Neural cell (in vitro differentiated cells): Measurements from ENCODE around the gene NR1D1. TPM values are rescaled to one million over a fixed set of nuclear protein-coding genes. Genes with fewer than 3 reads are reported as not detected.

Source experiments
- H2AFZ ChIP-seq: fragments of 200-600, 300-800 bp; sonication (generic), shearing (Covaris generic); 2 replicates; pipeline ENCODE4 v1.6.0; 2014; ENCODE audit warnings: low read depth, mild to moderate bottlenecking, antibody characterized with exemption, low read length, moderate library complexity
- H3F3A ChIP-seq: fragments of 200-600 bp; shearing (Covaris generic); 2 replicates; pipeline ENCODE4 v1.6.1; 2016; ENCODE audit warnings: mild to moderate bottlenecking, moderate library complexity, mixed read lengths, antibody characterized with exemption, low read length; ENCODE audit not compliant: insufficient read depth, poor library complexity, severe bottlenecking
- H3K27ac ChIP-seq: fragments of 200-600, 300-800 bp; sonication (generic), shearing (Covaris generic); 2 replicates; pipeline ENCODE4 v1.5.1; 2014; ENCODE audit warnings: mild to moderate bottlenecking, low read length, moderate library complexity
- H3K27me3 ChIP-seq: fragments of 300-800, 200-600 bp; sonication (generic), shearing (Covaris generic); 2 replicates; pipeline ENCODE4 v1.6.0; 2014; ENCODE audit warnings: mild to moderate bottlenecking, low read depth, low read length, moderate library complexity; ENCODE audit not compliant: insufficient read depth
- H3K36me3 ChIP-seq: fragments of 300-800, 200-600 bp; sonication (generic), shearing (Covaris generic); 2 replicates; pipeline ENCODE4 v1.5.1; 2014; ENCODE audit warnings: mild to moderate bottlenecking, antibody characterized with exemption, low read length, moderate library complexity; ENCODE audit not compliant: insufficient read depth
- H3K4me2 ChIP-seq: fragments of 300-800, 200-600 bp; sonication (generic), shearing (Covaris generic); 2 replicates; pipeline ENCODE4 v1.6.0; 2014; ENCODE audit warnings: mild to moderate bottlenecking, low read length
- H3K4me3 ChIP-seq: fragments of 300-800, 200-600 bp; sonication (generic), shearing (Covaris generic); 2 replicates; pipeline ENCODE4 v1.5.1; 2014; ENCODE audit warnings: mild to moderate bottlenecking, low read length, moderate library complexity
- H3K79me2 ChIP-seq: fragments of 200-600 bp; shearing (Covaris generic); replicated peaks from 2 replicates; pipeline ENCODE4 v1.6.0; 2014; ENCODE audit warnings: mild to moderate bottlenecking, low read length, moderate library complexity; ENCODE audit not compliant: insufficient read depth
- H3K9ac ChIP-seq: fragments of 300-800, 200-600 bp; sonication (generic), shearing (Covaris generic); 2 replicates; pipeline ENCODE4 v1.6.1; 2016; ENCODE audit warnings: mild to moderate bottlenecking, low read length, mixed read lengths
- H3K9me2 ChIP-seq: fragments of 200-600 bp; shearing (Covaris generic); 2 replicates; pipeline ENCODE4 v1.6.1; 2016; ENCODE audit warnings: mild to moderate bottlenecking, low read length, mixed read lengths; ENCODE audit not compliant: insufficient read depth
- H3K9me3 ChIP-seq: fragments of 200-600, 300-800 bp; sonication (generic), shearing (Covaris generic); 2 replicates; pipeline ENCODE4 v1.6.1; 2016; ENCODE audit warnings: mild to moderate bottlenecking, mixed run types, low read length, moderate library complexity, mixed read lengths
- H4K20me1 ChIP-seq: fragments of 200-600 bp; shearing (Covaris generic); 2 replicates; pipeline ENCODE4 v1.6.1; 2016; ENCODE audit warnings: mild to moderate bottlenecking, mixed run types; ENCODE audit not compliant: insufficient read depth
- EP300 ChIP-seq: fragments of 450-650 bp; conservative IDR thresholded peaks from 2 replicates; pipeline ENCODE4 v1.6.1; 2014; ENCODE audit warnings: antibody characterized with exemption, mild to moderate bottlenecking, moderate library complexity; ENCODE audit not compliant: poor library complexity, severe bottlenecking
- EZH2 ChIP-seq: fragments of 200-600, 300-800 bp; shearing (Covaris generic), sonication (generic); IDR thresholded peaks from 2 replicates; pipeline ENCODE4 v1.6.1; 2014; ENCODE audit warnings: antibody characterized with exemption, low read length, borderline replicate concordance, mild to moderate bottlenecking; ENCODE audit not compliant: insufficient read depth, poor library complexity, severe bottlenecking
- MXI1 ChIP-seq: fragments of 450-650 bp; conservative IDR thresholded peaks from 2 replicates; pipeline ENCODE4 v1.6.1; 2014; ENCODE audit warnings: antibody characterized with exemption, mild to moderate bottlenecking; ENCODE audit not compliant: poor library complexity, severe bottlenecking
- POLR2AphosphoS5 ChIP-seq: IDR thresholded peaks from 2 replicates; pipeline ENCODE4 v1.6.1; 2012
- RAD21 ChIP-seq: fragments of 450-650 bp; conservative IDR thresholded peaks from 2 replicates; pipeline ENCODE4 v1.6.1; 2014; ENCODE audit warnings: antibody characterized with exemption, mild to moderate bottlenecking, moderate library complexity
- SMC3 ChIP-seq: fragments of 450-650 bp; conservative IDR thresholded peaks from 2 replicates; pipeline ENCODE4 v1.6.1; 2014; ENCODE audit warnings: antibody characterized with exemption, mild to moderate bottlenecking, moderate library complexity; ENCODE audit not compliant: poor library complexity
- TAF1 ChIP-seq: IDR thresholded peaks from 2 replicates; pipeline ENCODE4 v1.6.1; 2012; ENCODE audit warnings: low read depth
- polyA plus RNA-seq: library from polyadenylated mRNA; depleted of rRNA; stranded (reverse); fragments of >200 nt; gene quantifications from 2 replicates; pipeline ENCODE4 v1.2.3, GENCODE V29; 2014
- TF ChIP-seq, protein P1 (sequence below): fragments of 450-650 bp; IDR thresholded peaks from 2 replicates; pipeline ENCODE4 v1.5.1; 2014; ENCODE audit warnings: antibody characterized with exemption, mild to moderate bottlenecking, moderate library complexity; ENCODE audit not compliant: poor library complexity, severe bottlenecking
- TF ChIP-seq, protein P2 (sequence below): IDR thresholded peaks from 2 replicates; pipeline ENCODE4 v1.6.1; 2012; ENCODE audit warnings: borderline replicate concordance

The NR1D1 gene
- polyA plus RNA-seq, 1 donor from 2014 or later: 0.73 TPM

DNA sequence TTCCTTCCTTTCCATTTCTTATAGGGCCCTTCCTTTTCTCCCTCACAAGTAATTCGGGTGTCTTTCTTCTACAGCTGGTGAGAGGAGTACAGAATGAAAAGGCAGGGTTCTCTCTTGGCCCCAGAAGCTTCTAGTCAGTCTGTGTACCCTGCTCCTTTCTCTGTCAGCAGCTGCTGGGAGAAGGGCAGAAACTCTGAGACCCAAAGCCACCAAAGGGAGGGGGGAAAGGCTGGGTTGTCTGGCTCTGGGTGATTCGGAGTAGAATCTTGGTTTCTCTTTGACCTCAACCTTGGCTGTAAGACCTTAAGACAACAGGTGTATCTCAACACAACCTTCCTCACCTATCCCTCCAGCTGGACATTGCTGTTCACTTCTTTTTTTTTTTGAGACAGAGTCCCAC is 3.3 kb upstream of the NR1D1 start:
- no peak for TF ChIP-seq TAF1
- TF ChIP-seq EP300: no peak
- TF ChIP-seq MXI1: no peak
- no peak for TF ChIP-seq EZH2
- TF ChIP-seq POLR2AphosphoS5: no peak
- no peak for TF ChIP-seq SMC3
- TF ChIP-seq, protein P1, sequence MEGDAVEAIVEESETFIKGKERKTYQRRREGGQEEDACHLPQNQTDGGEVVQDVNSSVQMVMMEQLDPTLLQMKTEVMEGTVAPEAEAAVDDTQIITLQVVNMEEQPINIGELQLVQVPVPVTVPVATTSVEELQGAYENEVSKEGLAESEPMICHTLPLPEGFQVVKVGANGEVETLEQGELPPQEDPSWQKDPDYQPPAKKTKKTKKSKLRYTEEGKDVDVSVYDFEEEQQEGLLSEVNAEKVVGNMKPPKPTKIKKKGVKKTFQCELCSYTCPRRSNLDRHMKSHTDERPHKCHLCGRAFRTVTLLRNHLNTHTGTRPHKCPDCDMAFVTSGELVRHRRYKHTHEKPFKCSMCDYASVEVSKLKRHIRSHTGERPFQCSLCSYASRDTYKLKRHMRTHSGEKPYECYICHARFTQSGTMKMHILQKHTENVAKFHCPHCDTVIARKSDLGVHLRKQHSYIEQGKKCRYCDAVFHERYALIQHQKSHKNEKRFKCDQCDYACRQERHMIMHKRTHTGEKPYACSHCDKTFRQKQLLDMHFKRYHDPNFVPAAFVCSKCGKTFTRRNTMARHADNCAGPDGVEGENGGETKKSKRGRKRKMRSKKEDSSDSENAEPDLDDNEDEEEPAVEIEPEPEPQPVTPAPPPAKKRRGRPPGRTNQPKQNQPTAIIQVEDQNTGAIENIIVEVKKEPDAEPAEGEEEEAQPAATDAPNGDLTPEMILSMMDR: no peak
- TF ChIP-seq RAD21: no peak
- TF ChIP-seq, protein P2, sequence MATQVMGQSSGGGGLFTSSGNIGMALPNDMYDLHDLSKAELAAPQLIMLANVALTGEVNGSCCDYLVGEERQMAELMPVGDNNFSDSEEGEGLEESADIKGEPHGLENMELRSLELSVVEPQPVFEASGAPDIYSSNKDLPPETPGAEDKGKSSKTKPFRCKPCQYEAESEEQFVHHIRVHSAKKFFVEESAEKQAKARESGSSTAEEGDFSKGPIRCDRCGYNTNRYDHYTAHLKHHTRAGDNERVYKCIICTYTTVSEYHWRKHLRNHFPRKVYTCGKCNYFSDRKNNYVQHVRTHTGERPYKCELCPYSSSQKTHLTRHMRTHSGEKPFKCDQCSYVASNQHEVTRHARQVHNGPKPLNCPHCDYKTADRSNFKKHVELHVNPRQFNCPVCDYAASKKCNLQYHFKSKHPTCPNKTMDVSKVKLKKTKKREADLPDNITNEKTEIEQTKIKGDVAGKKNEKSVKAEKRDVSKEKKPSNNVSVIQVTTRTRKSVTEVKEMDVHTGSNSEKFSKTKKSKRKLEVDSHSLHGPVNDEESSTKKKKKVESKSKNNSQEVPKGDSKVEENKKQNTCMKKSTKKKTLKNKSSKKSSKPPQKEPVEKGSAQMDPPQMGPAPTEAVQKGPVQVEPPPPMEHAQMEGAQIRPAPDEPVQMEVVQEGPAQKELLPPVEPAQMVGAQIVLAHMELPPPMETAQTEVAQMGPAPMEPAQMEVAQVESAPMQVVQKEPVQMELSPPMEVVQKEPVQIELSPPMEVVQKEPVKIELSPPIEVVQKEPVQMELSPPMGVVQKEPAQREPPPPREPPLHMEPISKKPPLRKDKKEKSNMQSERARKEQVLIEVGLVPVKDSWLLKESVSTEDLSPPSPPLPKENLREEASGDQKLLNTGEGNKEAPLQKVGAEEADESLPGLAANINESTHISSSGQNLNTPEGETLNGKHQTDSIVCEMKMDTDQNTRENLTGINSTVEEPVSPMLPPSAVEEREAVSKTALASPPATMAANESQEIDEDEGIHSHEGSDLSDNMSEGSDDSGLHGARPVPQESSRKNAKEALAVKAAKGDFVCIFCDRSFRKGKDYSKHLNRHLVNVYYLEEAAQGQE: no peak
- Histone ChIP-seq H3K27ac (no peak overlapping the region), H3K4me2 (no peak overlapping the region), H3K9me2 (no peaks in the 10 kb centered on the region), H2AFZ (no peak overlapping the region), H3K9ac (no peak overlapping the region), H3K9me3 (no peaks in the 10 kb centered on the region), H3K36me3 (no peaks in the 10 kb centered on the region), H3K27me3 (no peaks in the 10 kb centered on the region), H3F3A (no peaks in the 10 kb centered on the region), H3K4me3 (no peak overlapping the region), H4K20me1 (no peaks in the 10 kb centered on the region), H3K79me2 (no peaks in the 10 kb centered on the region)

DNA sequence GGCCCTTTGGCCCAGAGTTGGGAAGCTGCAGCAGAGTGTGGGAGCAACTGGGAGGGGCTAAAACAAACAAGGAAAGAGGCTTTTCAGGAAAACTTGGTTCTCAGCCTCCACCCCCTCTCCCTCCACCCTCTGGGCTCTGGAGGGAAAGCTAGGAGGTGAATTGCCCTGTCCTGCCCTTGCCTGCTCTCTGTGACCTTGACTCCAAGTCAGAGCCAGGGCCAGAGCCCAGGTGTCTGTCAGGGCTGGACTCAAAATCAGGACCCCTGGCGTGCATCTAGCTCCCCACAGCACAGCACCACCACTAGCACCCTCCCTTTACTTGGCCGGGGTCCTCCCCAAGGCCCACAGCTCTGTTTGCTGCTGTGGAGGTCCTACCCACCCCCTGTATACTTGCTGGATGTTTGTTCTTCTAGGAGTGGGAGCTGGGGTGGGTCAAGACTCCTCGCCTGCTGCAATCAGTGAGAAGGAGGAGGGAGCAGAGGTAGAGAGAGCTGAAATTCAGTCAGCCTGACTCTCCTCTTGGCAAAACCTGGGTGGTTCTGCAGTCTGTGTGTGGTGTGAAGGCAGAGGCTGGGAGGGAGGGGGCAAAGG is 2.8 kb upstream of the NR1D1 start:
- H3K9ac ChIP-seq: no peak overlapping the region
- no peaks in the 10 kb centered on the region for H3K9me3 ChIP-seq

More for the DNA sequence above, 2.8 kb upstream of the NR1D1 start:
- Histone ChIP-seq H3K4me3 (no peak overlapping the region), H3K27me3 (no peaks in the 10 kb centered on the region), H3K36me3 (no peaks in the 10 kb centered on the region), H3K79me2 (no peaks in the 10 kb centered on the region), H3K27ac (no peak overlapping the region), H2AFZ (no peak overlapping the region), H3K4me2 (no peak overlapping the region), H4K20me1 (no peaks in the 10 kb centered on the region), H3F3A (no peaks in the 10 kb centered on the region), H3K9me2 (no peaks in the 10 kb centered on the region)
- TF ChIP-seq POLR2AphosphoS5 (no peak), TAF1 (no peak)
